GM19240 (cell line): ENCODE results near the gene IFI44L.
A peak's percentile ranks its signal among the peaks of the same experiment; 100 is the strongest.

Source experiments
- DNase-seq: peaks from one replicate; pipeline ENCODE4 v3.0.0; 2011; ENCODE audit warnings: low spot score; ENCODE audit not compliant: insufficient read length

IFI44L gene

GRCh38 chr1:78619803-78620579, at the start of gene IFI44L:
Gene IFI44L (plus strand): TSS chr1:78620448. CDS start chr1:78627916, 7,468 bp downstream.
- no peak for DNase-seq

DNA sequence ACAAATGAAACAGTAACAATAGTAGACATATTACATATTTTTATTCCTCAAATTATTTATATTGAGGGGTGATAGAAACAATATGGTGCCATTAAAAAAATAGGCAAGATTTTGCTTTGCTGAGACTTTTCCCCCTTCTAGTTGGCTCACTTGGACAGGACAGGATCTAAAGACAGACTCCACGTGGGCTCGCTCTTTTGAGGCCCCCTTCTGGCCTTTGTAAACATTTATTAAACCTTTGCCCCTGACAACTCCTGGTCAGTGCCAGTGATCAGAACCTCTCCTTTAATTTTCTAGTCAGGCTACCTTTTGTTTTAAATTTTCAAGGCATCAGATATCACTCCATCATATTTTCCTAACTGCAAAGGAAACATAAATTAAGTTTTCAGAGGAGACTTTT, 49.7 kb upstream of the IFI44L start:
- DNase-seq, result no peak

DNA sequence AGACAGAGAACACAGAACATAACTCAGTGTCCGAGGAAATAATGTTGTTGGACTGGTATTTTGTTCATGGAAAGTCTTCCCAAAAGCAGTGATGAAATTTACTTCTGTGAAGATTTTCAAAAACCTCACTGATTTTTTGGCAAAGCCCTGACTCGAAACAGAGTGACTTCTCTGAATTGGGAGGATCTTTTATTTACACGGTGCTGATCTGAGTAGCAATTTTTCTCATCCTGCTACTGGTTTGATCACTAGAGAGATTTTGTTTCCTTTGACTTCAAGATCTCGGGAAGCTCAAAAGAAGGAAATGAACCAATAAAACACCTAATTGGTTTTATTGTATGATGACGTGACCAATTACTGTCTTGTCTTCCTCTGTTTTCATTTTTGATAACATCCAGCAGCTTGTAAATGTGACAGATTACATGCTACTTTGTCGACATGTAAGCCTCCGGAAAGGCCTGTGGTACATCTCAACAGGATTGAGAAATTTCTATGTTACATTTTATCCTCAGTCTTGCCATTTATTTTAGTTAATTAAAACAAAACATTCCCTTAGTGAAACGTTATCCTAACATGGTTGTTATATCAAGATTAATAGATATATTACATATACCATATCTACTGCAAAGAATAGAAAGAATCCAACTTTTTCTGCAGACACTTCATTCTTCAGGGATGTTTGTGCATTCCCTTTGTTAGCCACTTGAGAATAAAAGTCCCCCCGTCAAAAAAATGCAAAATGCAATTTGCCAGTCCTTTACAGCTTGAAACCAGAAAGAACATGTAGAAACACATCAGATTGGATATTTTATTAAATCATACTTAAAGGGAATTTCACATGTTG, 42.8 kb upstream of the IFI44L start:
- no peak for DNase-seq

- DNase-seq, result no peak
Observed at GRCh38 chr1:78586572-78586971, 33.7 kb upstream of the IFI44L start.

- DNase-seq, result no peak
Observed at GRCh38 chr1:78587211-78587610, 33.0 kb upstream of the IFI44L start.

- no peak for DNase-seq
Observed at GRCh38 chr1:78591971-78592370, 28.3 kb upstream of the IFI44L start.

- no peak for DNase-seq
Observed at GRCh38 chr1:78599294-78599693, 21.0 kb upstream of the IFI44L start.

GRCh38 chr1:78601068-78601467, 19.2 kb upstream of the IFI44L start:
- no peak for DNase-seq

DNA sequence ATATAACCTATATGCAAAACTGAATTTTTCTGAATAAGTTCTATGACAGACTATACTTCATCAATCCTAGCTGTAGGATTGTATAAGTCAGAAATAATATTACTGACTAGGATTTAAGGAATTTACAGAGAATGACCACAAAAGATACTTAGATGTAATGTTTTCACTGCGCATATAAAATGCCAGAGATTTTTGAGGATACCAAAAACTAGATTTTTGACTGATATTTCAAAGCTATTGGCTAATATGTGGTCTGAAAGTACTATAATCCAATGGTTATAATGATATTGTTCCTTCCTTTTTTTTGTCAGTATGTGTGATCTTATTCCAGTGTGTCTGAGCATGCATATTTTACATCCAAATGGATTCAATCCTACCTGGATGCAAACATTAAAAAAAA, 17.0 kb upstream of the IFI44L start:
- no peak for DNase-seq

DNA sequence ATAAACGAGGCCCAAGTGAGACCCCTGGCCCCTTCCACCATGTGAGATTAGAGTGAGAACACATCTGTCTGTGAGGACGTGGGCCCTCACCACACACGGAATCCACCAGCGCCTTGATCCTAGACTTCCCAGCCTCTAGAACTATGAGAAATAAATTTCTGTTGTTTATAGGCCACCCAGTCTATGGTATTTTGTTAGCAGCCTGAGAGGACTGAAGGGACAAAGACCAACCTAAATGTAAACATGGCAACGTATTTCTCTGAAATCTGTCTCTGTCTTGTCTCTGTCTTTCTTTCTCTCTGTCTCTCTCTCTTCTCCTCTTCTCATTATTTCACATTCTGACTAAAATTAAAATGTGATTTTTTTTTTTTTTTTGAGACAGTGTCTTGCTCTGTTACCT, 15.6 kb upstream of the IFI44L start:
- DNase-seq, result no peak

GRCh38 chr1:78606274-78606673, 14.0 kb upstream of the IFI44L start:
- DNase-seq, result no peak

GRCh38 chr1:78607334-78607927, 12.8 kb upstream of the IFI44L start:
- no peak for DNase-seq

- DNase-seq, result no peak
Observed at GRCh38 chr1:78607944-78608343, 12.3 kb upstream of the IFI44L start.

GRCh38 chr1:78617615-78618026, 2.6 kb upstream of the IFI44L start:
- peak; percentile 6 for DNase-seq

GRCh38 chr1:78619032-78619431, 1.2 kb upstream of the IFI44L start:
- no peak for DNase-seq

DNA sequence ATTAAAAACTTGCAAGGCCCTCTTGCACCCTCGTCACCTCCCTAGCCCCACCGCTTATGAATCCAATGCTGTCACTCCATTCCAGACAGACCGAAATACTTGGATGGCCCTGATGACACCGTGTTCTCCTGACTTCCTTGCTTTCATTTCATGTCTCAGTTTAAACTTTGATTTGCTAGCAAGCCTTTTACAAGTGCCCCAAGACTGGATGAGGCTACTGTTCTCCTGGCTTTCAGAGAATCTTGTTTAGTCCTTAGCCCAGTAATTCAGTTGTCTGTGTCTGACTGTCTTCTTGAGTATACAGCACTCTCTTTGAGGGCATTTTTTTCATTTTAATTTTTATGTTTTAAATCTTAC, 824 bp upstream of the IFI44L start:
- DNase-seq, result no peak

GRCh38 chr1:78620666-78621065, 418 bp downstream of the IFI44L start:
- DNase-seq, result no peak

- DNase-seq, result no peak
Observed at GRCh38 chr1:78622548-78622947, 2.3 kb downstream of the IFI44L start.

DNA sequence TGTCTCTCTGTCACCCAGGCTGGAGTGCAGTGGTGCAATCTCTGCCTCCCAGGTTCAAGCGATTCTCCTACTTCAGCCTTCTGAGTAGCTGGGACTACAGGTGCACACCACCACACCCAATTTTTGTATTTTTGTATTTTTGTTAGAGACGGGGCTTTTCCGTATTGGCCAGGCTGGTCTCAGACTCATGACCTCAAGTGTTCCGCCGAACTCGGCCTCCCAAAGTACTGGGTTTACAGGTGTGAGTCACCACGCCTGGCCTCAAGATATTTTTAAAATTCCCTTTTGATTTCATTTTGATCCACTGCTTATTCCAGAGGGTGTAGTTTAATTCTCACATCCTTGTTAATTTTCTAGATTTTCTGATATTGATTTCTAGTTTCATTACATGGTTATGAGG, 3.8 kb downstream of the IFI44L start:
- no peak for DNase-seq

GRCh38 chr1:78627321-78627720, 7.1 kb downstream of the IFI44L start:
- no peak for DNase-seq

DNA sequence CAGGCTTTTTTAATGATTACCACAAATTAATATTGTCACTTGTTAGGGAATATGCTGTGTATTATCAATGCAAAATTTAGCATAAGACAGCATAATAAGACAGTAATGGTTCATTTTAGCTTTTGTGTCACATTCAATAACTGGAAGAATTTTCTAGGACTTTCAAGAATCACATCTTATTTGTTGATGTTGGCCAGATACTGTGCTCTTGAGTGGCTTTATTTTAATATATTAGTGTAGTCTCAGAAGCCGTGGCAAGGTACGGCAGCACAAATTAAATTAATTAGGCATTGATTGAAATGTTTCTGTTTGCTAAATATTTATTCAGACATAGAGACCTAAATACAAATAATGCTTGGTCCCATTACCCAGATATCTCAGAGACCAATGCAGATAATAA, 10.4 kb downstream of the IFI44L start:
- no peak for DNase-seq

GRCh38 chr1:78633209-78633608, 13.0 kb downstream of the IFI44L start:
- no peak for DNase-seq
